Common myeloid progenitor, CD34-positive (primary cell): Measurements from ENCODE around the gene POU2F3.

Experiments used
- CTCF ChIA-PET: fragments of 350-600 bp; sonication (Branson Sonifier 250); formaldehyde crosslinking; loops from one replicate; lab custom pipeline; 2021; ENCODE audit warnings: antibody characterized with exemption; lab: Charles Lee
- POLR2A ChIA-PET: fragments of 350-600 bp; sonication (Branson Sonifier 250); formaldehyde crosslinking; loops from one replicate; lab custom pipeline; 2021; ENCODE audit warnings: antibody characterized with exemption; lab: Charles Lee
- DNase-seq, 3 donors: peaks; one replicate each; pipeline versions ENCODE4 v3.0.0 to v3.0.0-alpha.2; 2013
- H3K27ac ChIP-seq, 2 experiments: 1 replicate in 1 of 2; 2 replicates in 1 of 2; pipeline ENCODE4 v1.7.0; 2013; ENCODE audit warnings: inconsistent platforms in 2 of 2, low read length in 2 of 2, mild to moderate bottlenecking in 2 of 2, low read depth in 1 of 2, moderate library complexity in 1 of 2; ENCODE audit not compliant: severe bottlenecking in 2 of 2, insufficient read depth in 1 of 2, poor library complexity in 1 of 2
- H3K27me3 ChIP-seq, 5 experiments: replicated peaks in 2 of 5; 1 replicate in 3 of 5; 2 replicates in 2 of 5; pipeline versions ENCODE4 v1.6.1 to v1.7.0; 2013; ENCODE audit warnings: low read length in 4 of 5, mild to moderate bottlenecking in 2 of 5, moderate library complexity in 2 of 5, inconsistent platforms in 1 of 5; ENCODE audit not compliant: insufficient read depth in 5 of 5, control insufficient read depth in 4 of 5
- H3K36me3 ChIP-seq, 4 experiments: 1 replicate in 2 of 4; 2 replicates in 2 of 4; pipeline versions ENCODE4 v1.6.1 to v1.7.0; 2013; ENCODE audit warnings: low read length in 3 of 4, control low read depth in 1 of 4, mild to moderate bottlenecking in 1 of 4; ENCODE audit not compliant: control insufficient read depth in 4 of 4, insufficient read depth in 4 of 4
- H3K4me1 ChIP-seq, 4 experiments: 1 replicate in 3 of 4; 2 replicates in 1 of 4; pipeline versions ENCODE4 v1.6.1 to v1.7.1; 2013; ENCODE audit warnings: low read length in 3 of 4, mild to moderate bottlenecking in 3 of 4, control low read depth in 1 of 4, inconsistent platforms in 1 of 4, moderate library complexity in 1 of 4; ENCODE audit not compliant: control insufficient read depth in 4 of 4, insufficient read depth in 4 of 4; ENCODE audit errors: control extremely low read depth in 1 of 4
- H3K4me3 ChIP-seq, 7 experiments: 1 replicate in 4 of 7; 2 replicates in 3 of 7; pipeline versions ENCODE4 v1.5.1 to v1.7.0; 2013; ENCODE audit warnings: mild to moderate bottlenecking in 7 of 7, low read length in 6 of 7, moderate library complexity in 6 of 7, inconsistent platforms in 2 of 7, low read depth in 2 of 7, control low read depth in 1 of 7; ENCODE audit not compliant: insufficient read depth in 4 of 7, control insufficient read depth in 1 of 7; ENCODE audit errors: extremely low read depth in 1 of 7
- H3K9me3 ChIP-seq, 5 experiments: 1 replicate in 4 of 5; 2 replicates in 1 of 5; pipeline versions ENCODE4 v1.6.1 to v1.7.1; 2013; ENCODE audit warnings: low read length in 4 of 5, mild to moderate bottlenecking in 2 of 5, inconsistent platforms in 1 of 5, low read depth in 1 of 5, moderate library complexity in 1 of 5; ENCODE audit not compliant: control insufficient read depth in 4 of 5, insufficient read depth in 2 of 5; ENCODE audit errors: control extremely low read depth in 1 of 5
- WGBS: methylation state at CpG from one replicate; pipeline ENCODE4 v1.1.5; 2013; ENCODE audit not compliant: insufficient coverage; 5-methylcytosine and 5-hydroxymethylcytosine counted together

The POU2F3 gene

GRCh38 chr11:120224361-120224760, 15.6 kb upstream of the POU2F3 start:
- Histone ChIP-seq H3K27me3 (no peaks in the 10 kb centered on the region), H3K4me1 (peaks cover 10 to 86% (median 50%) of the 10 kb centered on the region in 4 experiments), H3K9me3 (no peaks in the 10 kb centered on the region), H3K4me3 (peak overlapping the region in 5 of 7 experiments; percentile 8 to 51 (median 45)), H3K36me3 (peaks cover 1 to 44% (median 13%) of the 10 kb centered on the region in 4 experiments), H3K27ac (peak overlapping the region in 1 of 2 experiments; percentile 57)
- ChIA-PET CTCF (interaction anchor here (0.6 to 17.6 kb wide), 8 partner anchors 10 to 79 kb away, joined by 3 to 326 read pairs (median 10); partner anchors contain the start of gene OAF), POLR2A (interaction anchor here (0.6 to 0.8 kb wide), 3 partner anchors 10 to 47 kb away, joined by 3 to 4 read pairs (median 3); no protein-coding TSS in a partner anchor)
- WGBS = 42% methylated on average over 6 of the region's 6 CpGs
- DNase-seq = peak in 2 of 3 donors; percentile 65 to 80

- 56% methylated on average over 13 of the region's 22 CpGs for WGBS
- POLR2A ChIA-PET = interaction anchor here (0.6 kb wide), 1 partner anchor 13 kb away, joined by 3 read pairs; no protein-coding TSS in a partner anchor
- CTCF ChIA-PET = interaction anchor here (0.6 to 17.6 kb wide), 10 partner anchors 10 to 116 kb away, joined by 3 to 326 read pairs (median 6); partner anchors contain the start of gene OAF
Observed at GRCh38 chr11:120224972-120225909, 14.7 kb upstream of the POU2F3 start.

GRCh38 chr11:120226242-120226641, 13.7 kb upstream of the POU2F3 start:
- Histone ChIP-seq H3K27ac (no peak overlapping the region), H3K27me3 (no peaks in the 10 kb centered on the region), H3K9me3 (no peaks in the 10 kb centered on the region), H3K4me3 (no peak overlapping the region), H3K36me3 (peaks cover 0 to 26% (median 9%) of the 10 kb centered on the region in 4 experiments), H3K4me1 (peaks cover 10 to 69% (median 44%) of the 10 kb centered on the region in 4 experiments)
- POLR2A ChIA-PET = no interaction called here
- CTCF ChIA-PET = interaction anchor here (1.0 to 17.6 kb wide), 7 partner anchors 9 to 117 kb away, joined by 3 to 326 read pairs (median 39); partner anchors contain the start of gene OAF
- WGBS = 86% methylated on average over 2 of the region's 5 CpGs
- no peak for DNase-seq

More at GRCh38 chr11:120224972-120225909, 14.7 kb upstream of the POU2F3 start:
- Histone ChIP-seq H3K9me3 (no peaks in the 10 kb centered on the region), H3K4me1 (peaks cover 10 to 79% (median 47%) of the 10 kb centered on the region in 4 experiments), H3K36me3 (peaks cover 0 to 35% (median 10%) of the 10 kb centered on the region in 4 experiments), H3K27me3 (no peaks in the 10 kb centered on the region), H3K4me3 (peak overlapping the region in 5 of 7 experiments; percentile 8 to 45 (median 34)), H3K27ac (peak overlapping the region in 1 of 2 experiments; percentile 62)
- DNase-seq = peak; percentile 83 to 95 (median 93)

- Histone ChIP-seq H3K27me3 (no peaks in the 10 kb centered on the region), H3K27ac (no peak overlapping the region), H3K4me1 (peaks cover 10 to 65% (median 41%) of the 10 kb centered on the region in 4 experiments), H3K4me3 (no peak overlapping the region), H3K36me3 (peaks cover 0 to 26% (median 9%) of the 10 kb centered on the region in 4 experiments), H3K9me3 (no peaks in the 10 kb centered on the region)
- whole genome bisulfite sequencing = 87% methylated on average over 13 of the region's 13 CpGs
- CTCF ChIA-PET = interaction anchor here (1.4 to 17.6 kb wide), 7 partner anchors 8 to 72 kb away, joined by 3 to 326 read pairs (median 103); partner anchors contain the start of gene OAF
- POLR2A ChIA-PET = no interaction called here
- DNase-seq = no peak
Observed at GRCh38 chr11:120226714-120227113, 13.2 kb upstream of the POU2F3 start.

GRCh38 chr11:120227228-120227852, 12.6 kb upstream of the POU2F3 start:
- ChIA-PET CTCF (interaction anchor here (1.4 to 17.6 kb wide), 7 partner anchors 7 to 72 kb away, joined by 3 to 326 read pairs (median 103); partner anchors contain the start of gene OAF), POLR2A (no interaction called here)
- Histone ChIP-seq H3K27ac (no peak overlapping the region), H3K9me3 (no peaks in the 10 kb centered on the region), H3K4me3 (no peak overlapping the region), H3K36me3 (peaks cover 0 to 26% (median 9%) of the 10 kb centered on the region in 4 experiments), H3K4me1 (peaks cover 10 to 63% (median 41%) of the 10 kb centered on the region in 4 experiments), H3K27me3 (no peaks in the 10 kb centered on the region)
- 89% methylated on average over 4 of the region's 5 CpGs for WGBS
- DNase-seq = no peak

- no peak for DNase-seq
- ChIA-PET POLR2A (interaction anchor here (0.5 kb wide), 1 partner anchor 103 kb away, joined by 3 read pairs; no protein-coding TSS in a partner anchor), CTCF (interaction anchor here (1.1 to 17.6 kb wide), 13 partner anchors 16 to 122 kb away, joined by 3 to 326 read pairs (median 6); partner anchors contain the start of gene OAF)
- peaks cover 7 to 51% (median 34%) of the 10 kb centered on the region in 4 experiments for H3K4me1 ChIP-seq
- WGBS = 93% methylated on average over 12 of the region's 16 CpGs
- H3K4me3 ChIP-seq = no peak overlapping the region
- H3K9me3 ChIP-seq = no peaks in the 10 kb centered on the region
- peaks cover 0 to 26% (median 9%) of the 10 kb centered on the region in 4 experiments for H3K36me3 ChIP-seq
- H3K27ac ChIP-seq = no peak overlapping the region
- peaks cover 0 to 6% (median under 1%) of the 10 kb centered on the region in 5 experiments for H3K27me3 ChIP-seq
Observed at GRCh38 chr11:120228794-120229384, 11.1 kb upstream of the POU2F3 start.
